DOHH2 (cell line): Measurements from ENCODE around the gene USP17L13.
"Not testable (repeated sequence)": the region's sequence is repeated elsewhere in the genome, so short reads cannot be mapped to it uniquely, and the experiment has no call there.

Experiments
- H3F3A ChIP-seq: fragments of 200-600 bp; sonication (generic), shearing (Covaris generic); 2 replicates; pipeline ENCODE4 v1.6.0; 2016; ENCODE audit warnings: antibody characterized with exemption, mild to moderate bottlenecking; ENCODE audit not compliant: control insufficient read depth, insufficient read depth
- H3K27ac ChIP-seq: fragments of 200-600 bp; sonication (generic); 2 replicates; pipeline ENCODE4 v1.5.1; 2014; ENCODE audit warnings: low read depth, mild to moderate bottlenecking, low read length, moderate library complexity
- H3K27me3 ChIP-seq: fragments of 200-600 bp; sonication (generic); 2 replicates; pipeline ENCODE4 v1.6.1; 2014; ENCODE audit warnings: mild to moderate bottlenecking, low read length, mixed read lengths; ENCODE audit not compliant: control insufficient read depth
- H3K36me3 ChIP-seq: fragments of 200-600 bp; sonication (generic); 2 replicates; pipeline ENCODE4 v1.6.1; 2014; ENCODE audit warnings: mild to moderate bottlenecking, low read length, moderate library complexity, mixed read lengths; ENCODE audit not compliant: control insufficient read depth
- H3K4me1 ChIP-seq: fragments of 200-600 bp; sonication (generic); 2 replicates; pipeline ENCODE4 v1.6.1; 2014; ENCODE audit warnings: mild to moderate bottlenecking, low read length, mixed read lengths; ENCODE audit not compliant: control insufficient read depth
- H3K4me2 ChIP-seq: fragments of 200-600 bp; sonication (generic); 2 replicates; pipeline ENCODE4 v1.6.0; 2014; ENCODE audit warnings: mild to moderate bottlenecking, low read length, moderate library complexity
- H3K4me3 ChIP-seq: fragments of 200-600 bp; sonication (generic); 2 replicates; pipeline ENCODE4 v1.5.1; 2014; ENCODE audit warnings: mild to moderate bottlenecking, low read length, mixed read lengths
- H3K79me2 ChIP-seq: fragments of 200-600 bp; sonication (generic); 2 replicates; pipeline ENCODE4 v1.6.1; 2014; ENCODE audit warnings: mild to moderate bottlenecking, low read length, mixed read lengths; ENCODE audit not compliant: control insufficient read depth
- H3K9me2 ChIP-seq: fragments of 200-600 bp; sonication (generic); replicated peaks from 2 replicates; pipeline ENCODE4 v1.6.1; 2014; ENCODE audit warnings: mild to moderate bottlenecking, low read length, mixed read lengths; ENCODE audit not compliant: control insufficient read depth
- H3K9me3 ChIP-seq: fragments of 200-600 bp; sonication (generic); 2 replicates; pipeline ENCODE4 v1.6.1; 2014; ENCODE audit warnings: antibody characterized with exemption, low read length, mixed read lengths; ENCODE audit not compliant: control insufficient read depth, insufficient read depth
- H4K20me1 ChIP-seq: fragments of 200-600 bp; sonication (generic); 2 replicates; pipeline ENCODE4 v1.6.0; 2014; ENCODE audit warnings: low read depth, mild to moderate bottlenecking, antibody characterized with exemption, low read length, moderate library complexity; ENCODE audit not compliant: control insufficient read depth, insufficient read depth

USP17L13 gene

GRCh38 chr4:9243579-9243978, 18.9 kb downstream of the USP17L13 start, which contains the start of gene USP17L17:
TSS of gene USP17L17 (plus strand) at chr4:9243879. CDS start at chr4:9243879, 0 bp downstream.
- H3K27ac ChIP-seq, H3K9me2 ChIP-seq, H3K4me2 ChIP-seq, H3K4me3 ChIP-seq, H3K9me3 ChIP-seq, H4K20me1 ChIP-seq, H3F3A ChIP-seq, H3K4me1 ChIP-seq, H3K79me2 ChIP-seq, H3K27me3 ChIP-seq, H3K36me3 ChIP-seq: not testable (repeated sequence)

- not testable (repeated sequence) for H3K79me2 ChIP-seq, H3K27ac ChIP-seq, H3K36me3 ChIP-seq, H3F3A ChIP-seq, H3K4me2 ChIP-seq, H3K27me3 ChIP-seq, H4K20me1 ChIP-seq, H3K4me3 ChIP-seq, H3K9me2 ChIP-seq, H3K9me3 ChIP-seq, H3K4me1 ChIP-seq
Measured at GRCh38 chr4:9247953-9248680, 23.4 kb downstream of the USP17L13 start, which contains the start of gene USP17L18. TSS of gene USP17L18 (plus strand) at chr4:9248630. CDS start at chr4:9248630, 0 bp downstream.

GRCh38 chr4:9253078-9253477, 28.4 kb downstream of the USP17L13 start, which contains the start of gene USP17L19:
TSS of gene USP17L19 (plus strand) at chr4:9253378. CDS start at chr4:9253378, 0 bp downstream.
- not testable (repeated sequence) for H4K20me1 ChIP-seq

GRCh38 chr4:9257824-9258223, 33.1 kb downstream of the USP17L13 start, which contains the start of gene USP17L20:
TSS of gene USP17L20 (plus strand) at chr4:9258124. CDS start at chr4:9258124, 0 bp downstream.
- not testable (repeated sequence) for H4K20me1 ChIP-seq, H3F3A ChIP-seq, H3K79me2 ChIP-seq, H3K9me2 ChIP-seq, H3K4me3 ChIP-seq, H3K4me2 ChIP-seq, H3K9me3 ChIP-seq, H3K27me3 ChIP-seq, H3K27ac ChIP-seq, H3K4me1 ChIP-seq, H3K36me3 ChIP-seq

More at GRCh38 chr4:9253078-9253477, 28.4 kb downstream of the USP17L13 start, which contains the start of gene USP17L19:
- H3K27ac ChIP-seq, H3K4me3 ChIP-seq, H3F3A ChIP-seq, H3K4me2 ChIP-seq, H3K4me1 ChIP-seq, H3K79me2 ChIP-seq, H3K9me3 ChIP-seq, H3K9me2 ChIP-seq, H3K27me3 ChIP-seq, H3K36me3 ChIP-seq: not testable (repeated sequence)

GRCh38 chr4:9262572-9262971, 37.9 kb downstream of the USP17L13 start, which contains the start of gene USP17L21:
TSS of gene USP17L21 (plus strand) at chr4:9262872. CDS start at chr4:9262872, 0 bp downstream.
- H3K36me3 ChIP-seq, H3K4me1 ChIP-seq, H3K79me2 ChIP-seq, H3K27me3 ChIP-seq, H4K20me1 ChIP-seq, H3K4me3 ChIP-seq, H3K27ac ChIP-seq, H3F3A ChIP-seq, H3K9me2 ChIP-seq, H3K9me3 ChIP-seq, H3K4me2 ChIP-seq: not testable (repeated sequence)

- H3K9me3 ChIP-seq, H3K36me3 ChIP-seq, H3F3A ChIP-seq, H3K4me2 ChIP-seq, H3K79me2 ChIP-seq, H3K4me3 ChIP-seq, H4K20me1 ChIP-seq, H3K9me2 ChIP-seq, H3K27me3 ChIP-seq, H3K4me1 ChIP-seq, H3K27ac ChIP-seq: not testable (repeated sequence)
Measured at GRCh38 chr4:9267319-9267718, 42.6 kb downstream of the USP17L13 start, which contains the start of gene USP17L22. TSS of gene USP17L22 (plus strand) at chr4:9267619. CDS start at chr4:9267619, 0 bp downstream.

- not testable (repeated sequence) for H3K27me3 ChIP-seq, H3K9me3 ChIP-seq, H4K20me1 ChIP-seq, H3K79me2 ChIP-seq, H3K4me1 ChIP-seq, H3F3A ChIP-seq, H3K9me2 ChIP-seq, H3K27ac ChIP-seq, H3K4me3 ChIP-seq, H3K36me3 ChIP-seq, H3K4me2 ChIP-seq
Measured at GRCh38 chr4:9271719-9272118, 47.0 kb downstream of the USP17L13 start.
